Activated CD4-positive, alpha-beta T cell treated with anti-CD3 and anti-CD28 coated beads for 1 hour (primary cell): ENCODE measurements around the gene PLXNA3.

Experiments used
- DNase-seq: peaks from one replicate; pipeline ENCODE4 v3.0.0-alpha.2; 2020

PLXNA3 gene

DNA sequence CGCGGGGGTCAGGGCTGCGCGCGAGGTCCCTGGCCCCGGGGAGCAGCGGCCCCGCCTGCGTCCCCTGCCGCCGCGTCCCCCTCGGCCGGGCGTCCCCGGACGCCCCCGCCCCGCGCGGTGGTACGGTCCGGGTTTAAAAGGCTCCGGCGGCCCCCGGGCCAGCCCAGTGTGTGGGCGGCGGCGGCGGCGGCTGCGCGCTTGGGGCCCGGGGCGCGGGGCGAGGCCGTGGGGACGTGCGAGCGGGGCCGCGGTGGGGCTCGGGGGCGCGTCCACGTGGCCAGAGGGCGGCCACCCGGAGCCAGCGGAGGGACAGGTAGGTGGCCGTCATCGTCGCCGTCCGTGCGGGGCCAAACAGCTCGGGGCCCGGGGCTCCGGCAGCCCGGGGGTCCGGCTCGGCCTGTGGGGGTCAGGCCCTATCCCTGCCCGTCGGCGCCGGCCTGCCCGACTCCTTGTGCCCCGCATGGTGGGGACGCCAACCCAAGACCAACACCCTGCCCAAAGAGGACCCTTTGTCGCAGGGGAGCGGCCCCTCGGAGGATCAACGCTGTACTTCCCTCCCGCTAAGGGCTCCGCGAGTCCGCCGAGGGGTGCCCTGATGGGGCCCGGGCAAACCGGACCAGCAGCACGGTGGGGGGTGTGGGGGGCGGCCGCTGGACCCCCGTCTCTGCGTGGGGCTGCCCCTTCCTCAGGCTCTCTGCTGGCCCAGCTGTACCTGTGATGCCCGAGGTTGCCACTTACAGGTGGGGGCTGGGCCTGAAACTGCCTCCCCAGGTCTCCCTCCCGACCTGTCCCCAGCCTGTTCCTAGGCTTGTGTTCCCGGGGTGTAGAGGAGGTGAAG is at the start of gene PLXNA3:
Gene PLXNA3 (plus strand): TSS at position 166 of the 838 bp plus-strand sequence. CDS start 1,903 bp downstream, outside the sequence.
- peak; percentile 60 for DNase-seq

DNA sequence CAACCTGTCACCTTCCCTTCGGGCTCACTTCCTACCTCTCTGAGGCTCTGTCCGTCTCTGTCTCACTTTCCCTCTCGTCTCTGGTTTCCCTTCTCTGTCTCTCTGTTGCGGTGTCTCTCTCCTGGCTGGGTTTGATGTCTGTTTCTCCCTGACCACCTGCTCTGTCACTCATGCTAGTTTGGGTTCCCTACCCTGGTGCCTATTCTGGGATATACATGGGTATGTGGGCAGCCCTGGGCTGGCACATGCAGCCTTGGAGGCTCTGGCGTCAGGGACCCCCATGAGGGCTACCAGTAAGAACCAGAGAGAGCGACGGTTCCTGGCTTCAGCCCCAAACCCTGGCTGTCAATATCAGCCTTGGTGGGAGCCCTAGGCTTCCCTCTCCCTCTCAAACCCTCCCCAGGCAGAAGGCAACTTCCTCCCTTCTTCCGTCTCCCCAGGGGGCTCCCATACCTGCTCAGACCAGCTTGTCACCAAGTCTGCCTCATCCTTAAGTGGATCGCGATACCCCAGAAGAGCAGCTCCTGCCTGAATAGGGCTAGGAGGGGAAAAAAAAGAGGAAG is 49.3 kb upstream of the PLXNA3 start:
- DNase-seq = no peak

DNA sequence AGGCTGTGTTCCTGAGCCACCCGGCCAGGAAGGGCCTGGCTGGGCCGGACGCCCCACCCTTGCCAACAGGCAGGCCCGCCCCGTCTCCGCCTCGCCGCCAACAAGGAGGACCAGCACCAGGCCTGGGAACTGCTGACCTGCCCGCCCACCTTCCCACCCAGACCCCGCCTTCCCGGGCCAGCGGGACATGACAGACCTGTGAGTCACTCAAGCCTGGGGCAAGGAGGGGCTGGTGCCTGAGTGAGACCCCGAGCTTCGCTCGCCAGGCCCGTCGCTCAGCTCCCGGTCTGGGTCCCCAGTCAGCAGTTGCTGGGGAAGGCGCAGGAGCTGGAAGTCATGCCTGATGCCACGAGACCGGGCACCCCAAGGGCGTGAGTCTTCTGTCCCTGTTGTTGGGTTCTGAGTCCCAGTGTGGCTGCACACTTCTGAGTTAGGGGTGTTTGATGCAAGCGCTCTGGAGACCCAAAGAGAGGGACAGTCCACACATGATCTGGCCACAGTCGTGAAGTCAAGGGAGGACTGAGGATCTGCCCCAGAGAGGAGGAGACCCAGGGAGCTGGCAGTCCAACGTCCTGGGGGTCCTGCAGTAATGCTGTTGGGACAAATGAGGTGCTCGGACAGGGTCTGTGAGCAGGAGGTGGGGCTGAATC is 48.7 kb upstream of the PLXNA3 start, which contains the start of gene DNASE1L1:
Gene DNASE1L1 (minus strand): TSS at position 33 of the 650 bp plus-strand sequence. CDS start 3,686 bp downstream, outside the sequence.
- DNase-seq = no peak

DNA sequence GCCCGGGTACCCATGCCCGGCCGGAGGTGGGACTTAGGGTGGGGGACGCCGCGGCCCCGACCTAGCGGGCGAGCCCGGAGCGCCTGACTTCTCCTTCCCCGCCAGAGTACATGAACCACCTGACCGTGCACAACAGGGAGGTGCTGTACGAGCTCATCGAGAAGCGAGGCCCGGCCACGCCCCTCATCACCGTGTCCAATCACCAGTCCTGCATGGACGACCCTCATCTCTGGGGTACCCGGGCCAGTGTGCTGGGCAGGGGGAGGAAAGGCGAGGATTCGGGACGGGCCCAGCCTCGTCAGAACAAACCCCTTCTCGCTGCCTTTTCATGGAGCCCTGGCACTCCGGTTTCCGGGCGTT is 46.1 kb upstream of the PLXNA3 start:
- DNase-seq = peak; percentile 32

DNA sequence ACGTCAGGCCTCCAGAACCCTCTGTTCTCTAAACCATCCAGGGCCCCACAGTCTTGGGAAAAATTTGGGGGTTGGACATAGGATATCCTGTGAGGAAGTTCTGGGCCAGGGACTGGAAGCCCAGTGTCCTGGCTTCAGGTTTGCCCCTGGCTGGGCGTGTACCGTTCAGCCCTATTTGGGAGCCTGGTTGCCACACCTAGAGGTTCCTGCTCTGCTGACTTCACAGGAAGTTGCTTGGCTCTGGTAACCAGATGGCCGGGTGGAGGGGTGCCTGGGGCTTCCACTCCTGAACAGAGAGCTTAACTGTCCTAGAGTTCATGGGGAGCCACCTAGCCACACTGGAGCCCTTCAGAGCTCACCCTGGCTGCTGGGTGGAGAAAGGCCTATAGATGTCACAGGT is 45.6 kb upstream of the PLXNA3 start:
- DNase-seq = no peak

DNA sequence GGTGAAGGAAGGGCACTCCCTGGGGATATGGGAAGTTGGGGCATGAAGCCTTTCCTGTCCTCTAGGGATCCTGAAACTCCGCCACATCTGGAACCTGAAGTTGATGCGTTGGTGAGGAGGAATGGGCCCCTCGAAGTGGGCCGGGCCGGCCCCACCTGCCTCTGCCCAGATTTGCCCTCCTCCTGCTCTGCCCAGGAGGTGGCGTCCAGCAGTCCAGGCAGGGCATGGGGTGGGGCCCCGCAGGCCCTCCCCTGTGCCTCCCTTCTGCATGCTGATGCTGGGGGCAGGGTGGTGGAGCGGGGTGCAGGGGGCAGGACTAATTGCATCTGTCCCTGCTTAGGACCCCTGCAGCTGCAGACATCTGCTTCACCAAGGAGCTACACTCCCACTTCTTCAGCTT is 44.9 kb upstream of the PLXNA3 start:
- DNase-seq = no peak

DNA sequence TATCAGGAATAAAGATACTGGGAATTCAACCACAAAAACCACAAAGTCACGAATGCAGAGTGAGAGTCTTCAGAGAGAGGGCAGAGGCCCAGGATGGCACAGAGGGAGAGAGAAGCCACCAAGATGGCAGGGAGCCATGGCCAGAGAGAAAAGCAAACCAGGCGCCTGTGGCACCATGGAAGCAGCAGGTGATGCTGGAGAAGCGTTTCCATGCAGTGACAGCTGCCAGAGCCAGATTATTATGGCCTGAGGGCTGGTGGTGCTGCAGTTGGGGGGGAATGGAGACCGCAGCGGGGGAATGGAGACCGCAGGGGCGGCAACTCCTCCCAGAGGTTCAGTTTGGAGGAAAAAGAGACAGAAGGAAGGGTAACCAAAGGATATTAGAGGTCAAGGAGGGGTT is 40.9 kb upstream of the PLXNA3 start:
- DNase-seq = no peak

DNA sequence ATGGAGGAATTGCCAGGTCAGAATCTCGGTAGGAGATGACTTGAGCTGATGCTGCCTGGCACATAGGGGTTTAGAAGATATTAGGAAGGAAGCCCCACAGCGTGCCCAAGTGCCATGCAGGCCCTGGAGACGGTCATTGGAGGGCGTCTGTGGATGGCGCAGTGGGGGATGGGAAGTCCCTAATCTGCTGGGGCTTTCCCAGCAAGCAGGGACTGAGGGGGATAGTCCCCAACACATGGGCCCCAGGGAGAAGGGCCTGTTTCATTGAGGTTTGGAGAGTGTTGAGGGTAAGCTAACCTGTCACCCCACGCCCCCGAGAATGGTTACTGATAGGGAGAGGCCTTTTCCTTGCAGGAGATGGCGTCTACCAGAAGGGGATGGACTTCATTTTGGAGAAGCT is 38.9 kb upstream of the PLXNA3 start:
- no peak for DNase-seq

DNA sequence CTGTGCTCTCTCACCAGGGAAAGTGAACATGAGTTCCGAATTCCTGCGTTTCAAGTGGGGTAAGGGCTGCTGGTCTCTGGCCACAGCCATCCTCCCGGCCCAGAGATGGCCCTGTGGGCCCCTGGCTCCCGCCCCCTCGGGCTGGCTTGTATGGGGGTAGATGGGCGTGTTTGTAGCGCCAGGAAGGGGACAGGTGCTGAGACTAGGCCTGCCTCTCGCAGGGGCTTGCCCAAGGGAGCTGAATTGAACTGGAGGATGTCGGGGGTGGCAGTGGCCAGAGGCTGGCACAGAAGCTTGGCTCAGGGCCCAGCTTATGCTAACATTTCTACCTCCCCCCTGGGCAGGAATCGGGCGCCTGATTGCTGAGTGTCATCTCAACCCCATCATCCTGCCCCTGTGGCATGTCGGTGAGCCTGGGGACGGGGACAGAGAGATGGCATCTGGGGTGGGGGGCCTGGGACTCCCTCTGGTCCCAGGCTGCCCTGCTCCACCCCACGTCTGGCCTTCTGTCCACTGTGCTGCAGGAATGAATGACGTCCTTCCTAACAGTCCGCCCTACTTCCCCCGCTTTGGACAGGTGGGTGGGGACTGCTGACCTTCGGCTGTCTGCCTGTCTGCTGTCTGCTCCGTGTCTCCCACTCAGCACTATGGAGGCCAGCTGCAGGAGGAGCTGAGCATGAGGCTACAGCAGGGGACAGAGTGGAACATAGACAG is 38.2 kb upstream of the PLXNA3 start:
- no peak for DNase-seq

DNA sequence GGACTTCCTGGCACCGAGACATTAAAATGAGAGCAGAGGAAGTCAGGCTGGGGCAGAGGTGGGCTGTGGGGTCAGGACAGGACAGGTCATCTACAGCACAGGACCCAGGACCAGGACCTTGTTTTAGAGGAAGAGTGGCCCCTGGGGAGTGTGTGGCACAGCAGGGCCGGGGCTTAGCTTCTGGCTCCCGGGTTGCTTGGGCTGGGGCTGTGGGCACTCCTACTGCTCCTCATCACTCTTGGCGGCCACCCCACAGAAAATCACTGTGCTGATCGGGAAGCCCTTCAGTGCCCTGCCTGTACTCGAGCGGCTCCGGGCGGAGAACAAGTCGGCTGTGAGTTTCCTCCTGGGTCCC is 37.7 kb upstream of the PLXNA3 start:
- DNase-seq = no peak

DNA sequence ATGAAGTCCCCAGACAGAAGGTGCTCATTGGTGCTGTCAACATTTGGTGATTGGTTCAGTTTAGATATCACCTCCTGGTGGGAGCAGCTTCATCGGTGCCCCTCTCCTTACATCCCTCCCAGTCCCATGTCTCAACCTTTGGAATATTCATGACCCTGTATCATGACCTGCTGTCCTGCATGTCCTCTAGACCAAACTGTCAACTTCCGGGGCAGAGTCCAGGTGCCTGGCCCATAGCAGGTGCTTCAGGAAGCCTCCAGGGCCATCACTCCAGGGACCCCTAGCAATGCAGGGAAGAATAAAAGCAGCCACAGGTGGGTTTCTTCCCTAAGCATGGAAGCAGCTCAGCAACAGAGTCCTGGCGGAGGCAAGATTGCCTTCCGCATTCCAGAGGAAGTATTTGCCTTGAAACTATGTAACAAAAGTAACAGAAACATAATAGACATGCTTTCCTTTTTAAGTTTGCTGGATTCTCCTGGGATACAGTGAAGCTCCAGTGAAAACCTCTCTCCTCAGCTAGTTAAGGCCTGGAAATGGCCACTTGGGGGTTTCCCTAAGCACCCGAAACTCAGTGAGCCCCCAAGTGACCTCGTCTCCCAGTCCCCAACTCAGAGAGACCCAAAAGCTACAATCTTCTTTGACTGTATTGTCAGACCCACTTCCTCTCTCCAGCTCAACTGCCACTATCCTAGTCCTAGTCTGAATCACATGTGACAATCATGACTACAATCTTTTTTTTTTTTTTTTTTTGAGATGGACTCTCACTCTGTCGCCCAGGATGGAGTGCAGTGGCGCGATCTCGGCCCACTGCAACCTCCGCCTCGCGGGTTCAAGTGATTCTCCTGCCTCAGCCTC is 30.9 kb upstream of the PLXNA3 start:
- no peak for DNase-seq

DNA sequence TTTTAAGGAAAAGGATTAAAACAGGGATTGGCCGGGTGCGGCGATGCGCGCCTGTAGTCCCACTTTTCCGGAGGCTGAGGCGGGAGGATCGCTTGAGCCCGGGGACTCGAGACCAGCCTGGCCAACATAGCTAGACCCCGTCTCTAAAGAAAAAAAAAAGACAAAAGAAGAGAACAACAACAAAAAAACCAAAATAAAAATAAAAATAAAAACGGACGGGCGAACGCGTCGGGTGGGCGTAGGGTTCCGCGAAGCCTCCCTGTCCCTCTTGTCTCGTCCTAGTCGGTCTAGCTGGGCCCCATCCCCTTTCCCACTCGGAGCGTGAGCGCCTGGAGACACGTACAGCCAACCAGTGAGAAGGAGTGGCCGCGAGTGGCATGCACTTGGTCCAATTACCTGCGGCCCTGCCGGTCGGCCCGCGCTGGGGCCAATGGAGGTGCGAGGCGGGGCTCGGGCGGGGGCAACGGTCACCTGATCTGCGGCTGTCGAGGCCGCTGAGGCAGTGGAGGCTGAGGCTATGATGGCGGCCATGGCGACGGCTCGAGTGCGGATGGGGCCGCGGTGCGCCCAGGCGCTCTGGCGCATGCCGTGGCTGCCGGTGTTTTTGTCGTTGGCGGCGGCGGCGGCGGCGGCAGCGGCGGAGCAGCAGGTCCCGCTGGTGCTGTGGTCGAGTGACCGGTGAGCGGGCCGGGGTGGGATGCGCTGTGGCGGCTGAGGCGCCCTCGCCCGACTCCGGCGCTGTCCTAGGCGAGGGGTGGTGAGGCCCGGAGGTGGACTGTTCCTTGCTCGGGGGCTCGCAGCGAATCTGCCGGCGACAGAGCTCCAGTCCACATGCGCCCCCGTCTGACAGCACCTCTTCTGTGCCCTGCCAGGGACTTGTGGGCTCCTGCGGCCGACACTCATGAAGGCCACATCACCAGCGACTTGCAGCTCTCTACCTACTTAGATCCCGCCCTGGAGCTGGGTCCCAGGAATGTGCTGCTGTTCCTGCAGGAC is 29.6 kb upstream of the PLXNA3 start, which contains the start of gene ATP6AP1:
Gene ATP6AP1 (plus strand): TSS at position 502 of the 996 bp plus-strand sequence. CDS start 16 bp downstream, at position 518.
- DNase-seq = peak; percentile 80

DNA sequence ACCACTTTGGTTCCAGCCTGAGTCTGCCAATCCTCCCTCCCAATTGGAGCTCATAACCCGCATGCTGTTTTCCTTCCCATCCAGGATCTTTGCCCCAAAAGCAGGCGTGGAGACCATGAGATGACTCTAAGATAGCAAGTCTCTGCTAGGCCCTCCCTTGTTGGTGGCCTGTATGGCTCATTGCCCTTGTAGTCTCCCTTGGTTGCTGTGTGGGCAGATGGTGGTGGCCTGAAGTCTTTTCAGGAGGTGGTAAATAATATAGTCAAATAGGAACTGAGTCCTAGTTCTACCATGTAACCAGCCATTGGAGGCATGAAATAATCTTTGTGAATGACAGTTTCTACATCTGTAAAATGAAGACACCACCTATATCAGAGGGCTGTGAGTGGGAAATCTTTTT is 28.4 kb upstream of the PLXNA3 start:
- no peak for DNase-seq

DNA sequence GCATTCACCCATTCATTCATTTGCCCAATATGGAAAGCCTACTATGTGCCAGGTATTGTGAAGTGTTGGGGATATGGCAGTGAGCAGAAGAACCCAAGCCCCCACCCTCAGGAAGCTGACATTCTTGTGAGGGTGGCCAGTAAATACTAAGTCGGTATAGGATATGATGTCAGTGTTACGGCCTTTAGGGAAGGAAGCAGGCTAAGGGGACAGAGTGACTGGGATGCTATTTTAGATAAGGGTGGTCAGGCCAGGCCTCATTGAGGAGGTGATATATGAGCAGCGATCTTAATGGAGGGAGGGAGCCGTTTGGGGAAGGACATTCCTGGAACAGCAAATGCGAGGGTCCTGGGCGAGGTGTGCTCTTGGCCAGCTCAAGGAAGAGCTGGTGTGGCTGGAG is 27.6 kb upstream of the PLXNA3 start:
- no peak for DNase-seq

DNA sequence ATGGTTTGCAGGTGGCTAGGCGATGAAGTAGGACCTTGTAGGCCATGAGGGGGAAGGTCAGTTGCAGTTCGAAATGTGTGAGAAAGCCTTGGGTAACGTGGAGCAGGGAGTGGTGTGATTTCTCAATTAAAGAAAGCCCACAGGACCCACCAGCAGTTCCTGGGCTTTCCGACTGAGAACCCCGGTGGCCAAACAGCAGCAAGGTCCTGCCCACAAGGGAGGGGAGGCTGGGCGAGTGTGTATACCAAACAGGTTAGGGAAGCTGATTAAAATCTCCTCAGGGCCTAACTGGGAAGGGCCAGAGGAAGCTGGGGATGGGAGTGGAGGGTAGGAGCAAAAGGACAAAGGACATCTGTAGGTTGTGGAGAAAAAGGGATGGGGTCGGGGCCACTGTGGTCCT is 27.2 kb upstream of the PLXNA3 start:
- DNase-seq = no peak

DNA sequence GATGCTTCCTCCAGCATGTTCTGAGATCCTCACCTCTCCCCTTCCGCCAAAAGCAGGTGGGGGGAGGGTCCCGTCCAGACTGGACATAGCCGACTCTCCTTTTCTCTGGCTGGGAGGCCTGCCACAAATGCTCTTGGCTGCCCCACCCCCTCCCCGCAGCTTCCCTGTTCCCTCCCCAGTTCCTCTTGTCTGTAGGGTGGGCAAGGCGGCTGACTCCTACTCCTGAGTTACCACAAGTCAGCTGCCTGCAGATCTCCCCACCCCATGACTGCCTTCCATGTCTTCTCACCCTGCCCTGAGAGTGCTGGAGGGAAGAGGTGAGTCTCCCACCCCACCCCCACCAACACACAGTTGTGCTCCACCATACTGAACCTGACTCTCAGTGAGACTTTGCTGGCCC is 26.7 kb upstream of the PLXNA3 start:
- DNase-seq = no peak

DNA sequence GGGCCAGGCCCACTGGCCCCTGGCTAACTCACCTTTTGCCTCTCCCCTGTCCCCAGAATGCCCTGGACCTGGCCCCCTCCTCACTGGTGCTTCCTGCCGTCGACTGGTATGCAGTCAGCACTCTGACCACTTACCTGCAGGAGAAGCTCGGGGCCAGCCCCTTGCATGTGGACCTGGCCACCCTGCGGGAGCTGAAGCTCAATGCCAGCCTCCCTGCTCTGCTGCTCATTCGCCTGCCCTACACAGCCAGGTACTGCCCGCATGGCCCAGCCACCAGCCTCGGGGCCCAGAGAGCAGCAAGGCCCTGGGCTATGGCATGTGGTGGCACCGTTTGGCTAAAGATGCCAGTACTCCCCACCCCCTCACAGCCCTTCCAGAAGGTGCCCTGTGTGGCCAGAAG is 25.9 kb upstream of the PLXNA3 start:
- no peak for DNase-seq

DNA sequence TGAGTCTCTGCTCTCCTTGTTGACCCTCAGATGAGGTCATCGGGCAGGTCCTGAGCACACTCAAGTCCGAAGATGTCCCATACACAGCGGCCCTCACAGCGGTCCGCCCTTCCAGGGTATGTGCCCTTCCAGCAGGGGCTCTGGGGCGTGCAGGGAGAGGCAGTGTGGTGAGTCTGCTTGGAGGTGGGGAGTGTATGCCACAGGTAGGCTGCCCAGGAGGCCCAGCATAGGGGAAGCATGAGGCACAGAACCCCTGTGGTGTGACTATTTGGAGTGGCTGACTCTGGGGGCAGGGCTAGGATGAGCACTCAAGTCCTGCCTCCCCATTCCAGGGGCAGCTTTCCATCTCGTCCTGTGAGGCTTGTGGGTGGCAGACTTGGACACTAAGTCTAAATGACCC is 24.5 kb upstream of the PLXNA3 start:
- DNase-seq = no peak

DNA sequence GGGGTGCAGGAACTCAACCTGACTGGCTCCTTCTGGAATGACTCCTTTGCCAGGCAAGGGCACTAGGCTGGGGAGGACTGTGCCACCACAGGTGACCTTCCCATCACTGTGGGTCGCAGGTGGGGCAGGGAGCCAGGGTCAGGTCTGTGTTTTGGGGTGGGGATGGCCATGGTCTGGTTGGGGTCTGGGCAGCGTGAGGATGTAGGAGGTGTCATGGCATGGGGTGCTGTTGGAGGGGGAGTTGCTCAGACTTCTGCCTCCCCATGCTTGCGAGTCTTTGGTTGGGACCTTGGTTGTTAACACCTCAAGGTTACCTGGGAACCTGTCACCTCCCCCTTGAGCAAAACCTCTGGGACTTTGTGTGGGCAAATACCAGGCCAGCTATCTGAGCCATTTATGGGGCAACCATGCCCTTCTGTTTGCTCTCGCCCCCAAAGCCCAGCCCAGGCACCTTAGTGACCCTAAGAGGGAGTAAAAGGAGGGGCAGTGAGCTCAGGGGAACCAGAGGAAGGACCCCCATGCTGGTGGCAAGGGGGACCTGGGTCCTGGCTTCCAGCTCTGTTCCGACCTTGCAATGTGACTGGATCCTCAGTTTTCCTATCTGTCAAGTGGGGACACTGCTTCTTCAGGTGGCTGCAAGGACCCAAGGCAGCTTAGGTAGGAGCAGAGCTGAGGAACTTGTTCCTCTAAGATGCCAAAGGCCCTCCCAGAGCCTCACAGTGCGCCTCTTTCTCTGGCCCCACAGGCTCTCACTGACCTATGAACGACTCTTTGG is 23.5 kb upstream of the PLXNA3 start:
- no peak for DNase-seq

DNA sequence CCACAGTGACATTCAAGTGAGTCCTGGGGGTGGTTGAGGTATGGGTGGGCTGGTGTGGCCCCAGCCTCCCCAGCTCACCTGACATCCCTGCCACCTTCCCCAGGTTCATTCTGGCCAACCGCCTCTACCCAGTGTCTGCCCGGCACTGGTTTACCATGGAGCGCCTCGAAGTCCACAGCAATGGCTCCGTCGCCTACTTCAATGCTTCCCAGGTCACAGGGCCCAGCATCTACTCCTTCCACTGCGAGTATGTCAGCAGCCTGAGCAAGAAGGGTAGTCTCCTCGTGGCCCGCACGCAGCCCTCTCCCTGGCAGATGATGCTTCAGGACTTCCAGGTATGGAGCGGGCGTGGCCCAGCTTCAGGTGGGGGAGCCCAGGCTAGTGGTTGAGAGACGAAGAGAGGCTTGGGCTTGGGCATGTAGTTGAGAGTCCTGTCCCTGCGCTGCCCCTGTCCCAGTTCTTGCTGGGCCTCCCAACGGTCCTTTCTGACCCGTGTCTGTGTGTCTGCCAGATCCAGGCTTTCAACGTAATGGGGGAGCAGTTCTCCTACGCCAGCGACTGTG is 22.8 kb upstream of the PLXNA3 start:
- no peak for DNase-seq
